Endothelial cell of umbilical vein (primary cell): Measurements from ENCODE around the gene STEAP4.

Source experiments
- CTCF ChIP-seq, 2 donors: IDR thresholded peaks; 1 replicate in 1 of 2; 2 replicates in 1 of 2; pipeline ENCODE4 v1.5.1; 2011; ENCODE audit warnings: low read length in 2 of 2, mild to moderate bottlenecking in 2 of 2, moderate library complexity in 2 of 2, control low read depth in 1 of 2, inconsistent platforms in 1 of 2, low read depth in 1 of 2; ENCODE audit not compliant: insufficient read depth in 1 of 2; ENCODE audit errors: extremely low read depth in 1 of 2
- EZH2 ChIP-seq: IDR thresholded peaks from 2 replicates; pipeline ENCODE4 v1.6.1; 2012; ENCODE audit warnings: borderline replicate concordance, low read depth, mild to moderate bottlenecking, moderate library complexity, low read length, inconsistent platforms; ENCODE audit not compliant: severe bottlenecking
- MAX ChIP-seq: IDR thresholded peaks from 2 replicates; pipeline ENCODE4 v1.6.1; 2011; ENCODE audit not compliant: insufficient read depth, insufficient read length
- POLR2A ChIP-seq: IDR thresholded peaks from 2 replicates; pipeline ENCODE4 v1.6.1; 2012; ENCODE audit warnings: low read depth, mild to moderate bottlenecking, control low read depth, low read length
- POLR2AphosphoS5 ChIP-seq: IDR thresholded peaks from 2 replicates; pipeline ENCODE4 v1.6.1; 2012; ENCODE audit warnings: low read depth, mild to moderate bottlenecking, control low read depth, low read length, moderate library complexity; ENCODE audit not compliant: insufficient read depth

- no peak for TF ChIP-seq CTCF (IDR thresholded peaks at IDR 0.05; ENCODE audit: extremely low read depth in 1 of 2, insufficient read depth in 1 of 2, low read depth in 1 of 2, low read length in 2 of 2)
- no peak for TF ChIP-seq EZH2
- no peak for TF ChIP-seq POLR2A
- no peak for TF ChIP-seq MAX
- no peak for TF ChIP-seq POLR2AphosphoS5
Measured at GRCh38 chr7:88337572-88337971, 30.9 kb upstream of the STEAP4 start.
